ENCODE data around the gene CIDEA. TPM values are rescaled to one million over a fixed set of nuclear protein-coding genes. Genes with fewer than 3 reads are reported as not detected.

Gene CIDEA, protein sequence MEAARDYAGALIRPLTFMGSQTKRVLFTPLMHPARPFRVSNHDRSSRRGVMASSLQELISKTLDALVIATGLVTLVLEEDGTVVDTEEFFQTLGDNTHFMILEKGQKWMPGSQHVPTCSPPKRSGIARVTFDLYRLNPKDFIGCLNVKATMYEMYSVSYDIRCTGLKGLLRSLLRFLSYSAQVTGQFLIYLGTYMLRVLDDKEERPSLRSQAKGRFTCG
- 0.09 TPM in 1 of 2 replicates, not detected in the other for total RNA-seq

DNA sequence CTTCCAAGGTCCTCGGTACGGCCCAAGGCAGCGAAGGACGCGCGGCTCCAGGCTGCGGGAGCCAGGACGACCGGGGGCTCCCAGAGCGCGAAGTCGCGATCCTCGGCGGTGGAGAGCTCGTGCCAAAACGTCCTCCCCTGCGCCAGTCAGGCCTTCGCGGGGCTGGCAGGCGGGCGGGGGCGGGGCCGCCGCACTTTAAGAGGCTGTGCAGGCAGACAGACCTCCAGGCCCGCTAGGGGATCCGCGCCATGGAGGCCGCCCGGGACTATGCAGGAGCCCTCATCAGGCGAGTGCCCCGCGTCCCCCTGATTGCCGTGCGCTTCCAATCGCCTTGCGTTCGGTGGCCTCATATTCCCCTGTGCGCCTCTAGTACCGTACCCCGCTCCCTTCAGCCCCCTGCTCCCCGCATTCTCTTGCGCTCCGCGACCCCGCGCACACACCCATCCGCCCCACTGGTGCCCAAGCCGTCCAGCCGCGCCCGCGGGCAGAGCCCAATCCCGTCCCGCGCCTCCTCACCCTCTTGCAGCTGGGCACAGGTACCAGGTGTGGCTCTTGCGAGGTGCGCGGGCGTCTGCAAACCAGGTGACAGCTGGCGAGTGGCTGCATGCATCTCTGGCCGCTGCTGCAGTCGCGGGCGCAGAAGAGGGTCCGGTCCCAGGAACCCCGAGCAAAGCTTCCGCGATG is at the start of gene CIDEA:
CIDEA (plus strand) TSS at position 226 of the 684 bp plus-strand sequence; CDS start at position 249, 23 bp downstream.

DNA sequence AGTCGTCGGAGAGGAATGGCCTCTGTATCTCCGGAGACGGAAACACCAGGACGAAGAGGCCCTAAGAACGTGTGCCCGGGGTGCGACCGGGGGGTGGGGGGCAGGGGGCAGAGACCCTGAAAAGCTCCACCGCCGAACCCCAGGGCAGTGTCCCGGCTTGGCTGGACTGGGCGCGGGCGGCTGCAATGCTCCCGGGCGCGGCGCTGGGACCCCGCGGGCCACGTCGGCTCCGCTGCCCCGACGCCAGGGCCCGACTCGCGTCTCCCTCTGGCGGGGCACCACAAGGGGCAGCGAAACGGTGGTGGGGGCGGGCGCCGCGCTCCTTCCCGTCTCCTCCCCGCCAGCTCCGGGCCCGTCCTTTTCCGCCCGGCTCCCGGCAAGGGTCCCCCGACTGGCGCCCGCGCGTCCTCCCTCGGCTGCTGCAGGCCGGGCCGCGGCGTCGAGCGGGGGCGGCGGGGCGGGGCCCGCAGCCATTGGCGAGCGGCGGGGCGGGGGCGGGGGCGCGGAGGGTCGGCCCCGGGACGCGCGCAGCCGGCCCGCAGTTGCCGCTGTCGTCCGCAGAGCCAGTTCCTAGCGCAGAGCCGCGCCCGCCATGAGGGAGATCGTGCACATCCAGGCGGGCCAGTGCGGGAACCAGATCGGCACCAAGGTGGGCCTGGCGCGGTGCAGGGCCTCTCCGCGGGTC is 53.7 kb downstream of the CIDEA start, which contains the start of gene TUBB6:
TUBB6 (plus strand) TSS at position 541 of the 685 bp plus-strand sequence; CDS start at position 593, 52 bp downstream.

Other genes starting within 250 kb of the CIDEA start
- gene ANKRD62, start 160.5 kb upstream of the CIDEA start, total RNA-seq = not detected in 2 replicates
- gene TUBB6, start 53.9 kb downstream of the CIDEA start, total RNA-seq = 475 and 568 TPM in 2 replicates
- gene AFG3L2, start 122.9 kb downstream of the CIDEA start, total RNA-seq = 39.3 and 45.3 TPM in 2 replicates
- 3.6 and 4.9 TPM in 2 replicates for gene PRELID3A, start 153.6 kb downstream of the CIDEA start, total RNA-seq

All from smooth muscle cell of bladder (primary cell).